HUDEP-2 (cell line): Measurements from ENCODE around the gene FRS3.
A peak's percentile ranks its signal among the peaks of the same experiment; 100 is the strongest.

Experiments used
- DNase-seq, 76 experiments: peaks; one replicate each; lab custom pipeline; 2025; ENCODE audit not compliant: unreplicated experiment in 76 of 76; lab: John Stamatoyannopoulos, UW

The FRS3 gene

DNA sequence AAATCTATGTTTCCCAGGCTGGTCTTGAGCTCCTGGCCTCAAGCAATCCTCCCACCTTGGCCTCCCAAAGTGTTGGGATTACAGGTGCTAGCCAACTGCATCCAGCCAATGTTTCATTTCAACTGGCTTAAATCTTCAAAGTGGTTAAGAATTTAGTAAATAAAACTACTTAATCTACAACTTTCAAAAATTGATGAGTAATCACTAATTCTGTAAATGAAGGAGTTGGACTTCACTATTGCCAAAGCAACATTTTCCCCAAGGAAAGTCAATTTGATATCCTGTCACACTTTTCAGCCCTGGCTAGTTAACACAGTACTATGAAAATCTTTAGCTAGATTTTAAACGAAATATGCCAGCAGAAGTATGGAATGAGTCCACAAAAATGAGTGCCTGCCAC, 11.6 kb upstream of the FRS3 start:
- no peak for DNase-seq

DNA sequence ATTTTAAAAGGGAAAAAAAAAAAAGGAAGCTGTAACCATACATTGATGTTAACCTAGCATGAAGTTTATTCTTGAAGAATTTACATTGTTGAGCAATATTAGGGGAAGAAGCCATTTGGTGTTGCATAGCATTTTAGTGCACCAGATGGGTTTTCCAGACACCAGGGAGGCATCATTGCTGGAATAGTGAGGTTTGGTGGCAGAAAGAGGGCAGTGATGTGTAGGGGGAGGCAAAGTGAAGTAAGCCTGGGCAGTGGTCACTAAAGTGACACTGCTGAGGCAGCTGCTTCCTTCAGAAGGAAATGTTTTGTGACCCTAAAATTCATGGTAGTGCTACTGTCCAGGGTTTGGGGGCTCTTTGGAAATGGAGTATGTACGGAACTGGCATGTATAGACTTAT, 10.3 kb upstream of the FRS3 start:
- DNase-seq: no peak

DNA sequence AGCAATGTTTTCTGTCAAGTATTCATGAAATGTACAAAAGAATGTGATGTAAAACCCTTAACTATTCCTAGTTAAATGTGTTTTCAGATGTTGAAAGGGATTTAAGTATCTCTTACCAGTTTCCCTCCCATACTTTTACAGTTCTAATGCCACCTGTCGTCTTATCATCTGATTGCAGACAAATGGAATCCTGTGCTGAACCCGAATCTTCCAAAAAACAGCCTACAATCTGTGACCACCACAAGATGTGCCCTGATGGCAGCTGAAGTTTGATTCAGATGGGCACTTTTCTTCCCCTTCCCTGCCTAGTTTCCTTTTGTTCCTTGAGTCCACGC, 9.7 kb upstream of the FRS3 start:
- DNase-seq: peak in 12 of 76 experiments; percentile 13 to 56 (median 36)

DNA sequence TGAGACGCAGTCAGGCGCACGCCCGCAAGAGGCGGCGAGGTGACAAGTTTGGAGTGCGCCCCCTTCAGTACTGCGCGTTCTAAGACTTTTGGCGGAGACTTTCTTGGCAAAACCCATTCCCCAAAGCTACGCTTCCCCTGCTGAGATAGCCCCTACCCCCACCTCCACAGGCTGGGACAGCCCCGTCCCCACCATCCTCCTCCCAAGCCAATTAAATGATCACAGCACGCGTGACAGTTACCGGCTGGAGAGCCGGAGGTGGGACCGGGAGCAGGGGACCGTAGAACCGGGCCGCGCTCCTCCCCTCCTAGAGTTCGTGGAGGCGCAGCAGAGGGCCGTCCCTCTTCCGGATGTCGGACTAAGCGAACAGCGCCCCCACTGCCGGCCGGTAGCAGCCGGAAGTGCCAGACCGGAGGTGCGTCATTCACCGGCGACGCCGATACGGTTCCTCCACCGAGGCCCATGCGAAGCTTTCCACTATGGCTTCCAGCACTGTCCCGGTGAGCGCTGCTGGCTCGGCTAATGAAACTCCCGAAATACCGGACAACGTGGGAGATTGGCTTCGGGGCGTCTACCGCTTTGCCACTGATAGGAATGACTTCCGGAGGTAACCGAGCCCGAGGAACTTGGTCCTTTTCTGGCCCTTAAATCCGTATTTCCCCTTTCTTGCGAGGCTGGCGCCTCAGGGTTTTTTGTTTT, 7.7 kb upstream of the FRS3 start, which contains the start of gene TOMM6:
TOMM6 (plus strand) TSS at position 476 of the 699 bp plus-strand sequence; CDS start at position 480, 4 bp downstream.
- DNase-seq: peak in 75 of 76 experiments; percentile 56 to 99 (median 97)

DNA sequence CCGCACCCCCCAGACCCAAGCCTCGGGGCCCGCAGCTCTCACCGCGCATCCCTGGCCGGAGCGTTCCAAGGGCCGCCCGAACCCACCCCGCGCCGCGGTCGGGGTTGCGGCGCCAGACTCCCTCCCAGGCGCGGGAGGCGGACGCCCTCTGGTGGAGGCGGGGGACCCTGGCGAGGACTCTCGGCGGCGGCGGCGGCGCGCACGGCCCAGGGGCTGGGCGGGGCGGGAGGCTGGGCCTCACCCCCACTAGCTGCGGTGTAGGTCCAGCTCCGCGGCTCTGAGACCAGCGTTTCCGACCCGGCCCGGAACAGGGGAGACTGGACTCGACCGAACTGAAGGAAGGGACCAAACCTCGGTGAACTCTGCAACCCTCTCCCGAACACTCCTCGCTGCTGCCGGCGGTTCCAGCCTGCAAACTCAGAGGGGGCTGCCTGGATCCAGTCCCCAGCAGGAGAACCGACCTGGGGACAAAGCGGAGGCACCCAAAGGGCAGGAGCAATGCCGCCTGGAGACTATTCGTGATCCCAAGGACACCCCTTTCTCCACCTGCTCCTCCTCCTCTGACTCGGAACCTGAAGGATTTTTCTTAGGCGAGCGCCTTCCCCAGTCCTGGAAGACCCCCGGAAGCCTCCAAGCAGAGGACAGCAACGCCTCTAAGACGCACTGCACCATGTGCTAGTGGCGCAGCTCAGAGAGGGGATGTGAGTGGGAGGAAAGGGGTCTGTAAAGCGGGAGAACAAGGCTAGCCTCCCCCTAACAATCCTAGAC, 6.9 kb upstream of the FRS3 start:
- peak in 72 of 76 experiments; percentile 38 to 94 (median 82) for DNase-seq

DNA sequence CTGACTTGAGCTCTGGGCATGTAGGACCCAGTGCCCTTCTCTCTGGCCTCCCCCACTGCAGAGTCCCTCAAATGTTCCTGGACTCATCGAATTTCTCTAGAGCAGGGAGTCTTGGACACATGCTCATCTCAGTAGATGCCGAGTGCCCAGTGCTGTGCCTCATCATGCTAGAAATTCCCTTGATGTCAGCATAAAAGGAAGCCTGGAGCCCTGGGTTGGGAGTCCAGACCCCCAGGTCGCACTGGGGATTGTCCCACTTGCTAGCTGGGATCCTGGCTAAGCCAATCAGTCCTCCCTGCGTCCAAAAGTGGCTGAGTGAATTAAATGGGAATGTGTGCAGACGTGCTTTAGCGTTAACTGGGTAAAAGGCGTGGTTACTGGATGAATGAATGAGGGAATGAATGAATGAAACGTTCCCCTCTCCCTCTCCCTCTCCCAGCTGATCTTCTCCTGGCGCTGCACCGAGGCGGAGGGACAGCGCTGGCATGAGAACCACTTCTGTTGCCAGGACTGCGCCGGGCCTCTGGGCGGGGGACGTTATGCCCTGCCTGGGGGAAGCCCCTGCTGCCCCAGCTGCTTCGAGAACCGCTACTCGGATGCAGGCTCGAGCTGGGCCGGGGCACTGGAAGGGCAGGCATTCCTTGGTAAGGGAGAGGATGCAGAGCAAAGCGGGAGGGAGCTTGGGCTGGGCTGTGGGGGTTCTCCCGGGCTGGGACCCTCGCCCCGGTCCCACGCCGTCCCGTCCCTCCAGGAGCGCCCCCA, 6.2 kb upstream of the FRS3 start:
- DNase-seq: no peak

DNA sequence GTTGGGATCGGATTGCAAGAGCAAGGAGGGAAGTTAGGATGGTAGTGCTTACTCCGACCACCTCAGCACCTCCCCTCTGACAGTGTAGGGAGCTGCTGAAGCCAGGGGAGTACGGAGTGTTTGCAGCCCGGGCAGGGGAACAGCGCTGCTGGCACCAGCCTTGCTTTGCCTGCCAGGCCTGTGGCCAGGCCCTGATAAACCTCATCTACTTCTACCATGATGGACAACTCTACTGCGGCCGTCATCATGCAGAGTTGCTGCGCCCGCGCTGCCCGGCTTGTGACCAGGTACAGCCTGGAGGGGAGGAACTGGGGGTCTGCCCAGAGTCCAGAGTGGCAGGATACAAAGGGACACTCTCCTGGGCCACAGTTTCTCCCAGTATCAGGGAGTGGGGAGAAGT, 5.6 kb upstream of the FRS3 start:
- DNase-seq: no peak

DNA sequence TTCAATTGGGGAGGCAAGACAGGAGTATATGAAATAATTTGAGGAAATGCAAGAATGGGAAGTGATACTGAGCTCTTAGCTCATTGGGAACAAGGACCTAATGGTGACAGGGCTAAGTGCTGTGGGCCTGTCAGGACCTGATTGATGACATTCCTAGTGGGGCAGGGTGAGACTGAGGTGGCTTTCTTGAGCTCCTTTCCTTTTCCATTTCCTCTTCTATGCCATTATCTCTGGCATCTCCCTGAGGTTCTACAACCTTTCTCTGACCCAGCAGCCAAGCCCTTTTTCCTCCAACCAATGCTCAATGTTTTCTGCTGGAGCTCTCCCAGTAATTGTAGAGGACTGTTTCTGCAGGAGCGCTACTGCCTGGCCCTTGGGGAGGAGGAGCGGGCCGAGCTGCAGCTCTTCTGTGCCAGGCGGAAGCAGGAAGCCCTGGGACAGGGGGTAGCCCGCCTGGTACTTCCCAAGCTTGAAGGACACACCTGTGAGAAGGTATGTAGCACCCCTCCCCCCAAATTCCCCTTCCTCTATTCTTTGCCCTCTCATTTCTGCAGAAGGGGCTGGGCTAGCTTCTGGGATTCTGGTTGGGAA, 5.0 kb upstream of the FRS3 start:
- no peak for DNase-seq

DNA sequence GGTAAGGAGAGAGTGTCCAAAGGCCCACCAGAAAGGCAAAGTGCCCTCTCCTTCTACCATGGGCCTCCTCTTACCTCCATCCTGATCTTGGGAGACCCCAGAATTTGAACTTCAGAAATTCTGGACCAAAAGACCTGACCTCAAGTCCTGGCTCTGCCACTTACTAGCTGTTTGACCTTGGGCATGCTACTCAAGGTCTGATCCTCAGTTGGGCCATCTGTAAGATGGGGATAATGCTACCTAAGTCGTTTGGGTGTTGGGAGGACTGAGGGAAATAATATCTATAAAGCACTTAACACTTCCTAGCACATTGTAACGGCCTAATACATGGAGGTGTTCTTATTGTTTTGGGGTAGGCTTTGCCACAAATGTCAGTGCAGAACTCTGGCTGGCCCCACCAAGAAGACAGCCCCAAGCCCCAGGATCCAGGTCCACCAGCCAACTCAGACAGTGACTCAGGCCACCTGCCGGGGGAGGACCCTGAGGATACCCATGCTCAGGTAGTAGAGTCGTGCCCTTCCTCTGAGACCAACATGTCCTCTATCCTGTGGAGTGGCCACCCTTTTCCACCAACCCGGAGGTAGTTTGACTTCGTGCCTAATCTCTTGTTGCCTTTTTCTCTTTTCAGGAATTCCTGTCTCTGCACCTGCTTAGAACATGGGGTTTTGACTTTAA, 3.5 kb upstream of the FRS3 start:
- DNase-seq: no peak

DNA sequence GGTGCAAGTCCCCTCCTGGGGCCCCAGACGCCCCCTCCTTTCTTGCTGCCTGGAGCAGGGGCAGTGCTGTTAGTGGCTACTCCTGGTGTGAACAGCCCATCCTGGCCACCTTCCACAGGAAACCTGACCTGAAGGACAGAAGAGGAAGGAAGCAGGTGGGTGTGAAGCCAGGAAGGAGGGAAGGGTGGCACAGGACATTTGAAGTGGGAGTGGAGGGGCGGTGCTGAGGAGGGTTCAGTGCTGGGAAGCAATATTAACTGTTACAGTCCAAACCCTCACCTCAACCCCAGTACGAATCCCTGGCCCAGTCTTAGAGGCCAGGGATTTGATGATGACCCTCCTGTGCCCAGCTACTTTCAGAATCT, 1.6 kb upstream of the FRS3 start:
- peak in 1 of 76 experiments; percentile 58 for DNase-seq

DNA sequence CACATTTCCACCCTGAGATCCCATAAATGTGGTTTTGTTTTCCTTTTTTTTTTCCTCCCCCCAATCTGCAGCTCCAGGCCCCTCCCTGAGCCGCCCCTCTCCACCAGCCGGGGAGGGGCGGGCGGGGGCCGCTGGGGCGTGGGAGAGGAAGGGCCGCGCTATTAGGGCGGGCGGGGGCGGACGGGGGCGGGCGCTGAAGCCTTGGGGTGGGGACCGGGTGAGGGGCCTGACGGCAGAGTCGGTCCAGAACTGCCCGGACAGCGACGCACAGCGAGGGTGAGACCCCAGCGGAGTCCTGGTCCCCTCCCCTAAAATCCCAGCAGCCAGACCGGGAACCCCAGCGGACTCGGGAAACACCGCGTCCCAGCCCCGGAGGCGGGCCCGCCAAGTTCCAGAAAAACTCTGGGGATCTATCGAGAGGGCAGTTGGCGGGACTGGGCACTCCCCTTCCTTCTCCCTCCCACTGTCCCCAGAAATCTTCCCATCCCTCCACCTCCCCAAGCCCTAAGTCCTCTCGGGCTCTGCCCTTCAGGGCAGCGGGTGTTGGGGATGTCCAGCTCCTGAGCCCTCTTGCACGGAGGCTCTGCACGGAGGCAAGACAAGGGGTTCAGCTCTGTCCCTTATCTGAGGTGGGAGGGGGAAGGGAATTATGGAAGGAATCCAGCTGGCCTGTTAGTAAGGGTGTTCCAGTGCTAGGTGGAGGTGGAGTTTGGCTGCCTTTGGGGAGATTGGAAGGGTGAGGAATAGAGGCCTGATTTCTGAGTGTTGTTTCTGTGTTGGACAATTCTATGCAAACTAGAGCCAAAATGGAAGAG, 1.1 kb upstream of the FRS3 start, which contains the start of gene PRICKLE4:
PRICKLE4 (plus strand) TSS at position 232 of the 815 bp plus-strand sequence. CDS start 2,692 bp downstream, outside the sequence.
- peak in 55 of 76 experiments; percentile 13 to 78 (median 50) for DNase-seq

DNA sequence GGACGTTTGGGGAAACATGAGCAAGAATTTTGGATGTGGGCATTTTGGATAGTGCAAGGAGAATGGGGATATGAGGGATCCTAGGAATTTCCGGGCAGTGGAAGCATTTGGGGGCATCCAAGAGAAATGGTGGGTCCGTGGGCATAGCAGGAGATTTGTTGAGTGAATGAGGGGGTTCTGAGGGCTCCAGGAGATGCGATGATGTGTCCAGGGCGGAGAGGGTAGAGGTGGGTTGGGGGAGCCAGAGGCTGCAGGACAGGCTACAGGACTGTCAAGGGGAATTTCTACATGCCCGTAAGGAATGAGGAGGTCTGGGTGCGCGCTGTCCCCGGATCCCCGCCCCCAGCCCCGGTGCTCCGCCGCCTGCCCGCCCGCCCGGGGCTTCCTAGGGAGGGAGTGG, 364 bp downstream of the FRS3 start:
- DNase-seq: no peak

DNA sequence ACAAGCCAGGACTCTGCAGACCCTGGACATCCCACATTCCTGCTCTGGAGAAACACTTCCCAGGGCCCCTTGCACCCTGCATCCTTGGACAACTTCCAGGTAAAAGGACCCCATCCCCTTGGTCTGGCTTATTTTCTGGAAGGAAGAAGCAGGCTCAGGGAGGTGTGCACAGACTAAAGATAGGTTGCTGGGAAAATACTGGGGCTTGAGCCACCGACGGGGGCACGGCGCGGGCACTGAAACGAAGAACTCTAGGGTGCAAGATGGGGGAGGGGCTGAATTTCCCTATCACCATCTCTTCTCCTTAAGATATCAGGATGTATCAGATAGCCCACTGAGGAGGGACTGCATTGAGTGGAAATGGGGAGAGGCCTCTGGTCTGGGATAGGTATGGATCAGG, 805 bp downstream of the FRS3 start:
- no peak for DNase-seq

DNA sequence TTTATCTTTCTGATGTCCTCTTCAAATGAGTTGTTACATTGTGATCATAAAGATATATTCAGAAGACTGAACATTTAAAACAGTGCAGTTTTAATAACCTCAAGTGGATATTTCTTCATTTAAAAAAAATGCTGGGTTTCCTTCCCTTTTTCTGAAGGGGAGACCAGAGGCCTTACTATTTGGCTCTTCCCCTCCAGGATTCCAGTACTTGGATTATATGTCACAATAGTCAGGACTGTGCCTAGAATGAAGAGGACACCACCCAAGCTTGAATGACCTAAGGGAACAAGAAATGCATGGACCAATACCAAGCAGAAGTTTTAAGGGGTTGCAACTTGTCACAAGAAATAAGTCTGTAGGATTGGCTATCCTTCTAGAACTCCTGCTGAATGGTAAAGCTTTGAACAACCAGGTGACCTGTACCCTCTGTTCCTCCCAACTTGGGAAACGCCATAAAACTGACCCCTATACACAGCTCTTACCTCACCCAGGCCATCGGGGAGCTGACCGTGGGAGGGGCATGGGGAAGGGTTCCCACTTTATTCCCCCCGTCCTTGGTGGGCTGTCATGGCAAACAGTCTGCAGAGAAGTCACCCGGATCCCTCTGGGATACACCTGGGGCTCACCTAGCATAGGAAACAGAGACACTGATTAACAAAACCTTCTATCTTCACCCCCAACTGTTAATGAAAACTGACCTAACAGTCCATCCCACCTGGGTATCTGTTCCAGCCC, 2.0 kb downstream of the FRS3 start:
- DNase-seq: no peak

DNA sequence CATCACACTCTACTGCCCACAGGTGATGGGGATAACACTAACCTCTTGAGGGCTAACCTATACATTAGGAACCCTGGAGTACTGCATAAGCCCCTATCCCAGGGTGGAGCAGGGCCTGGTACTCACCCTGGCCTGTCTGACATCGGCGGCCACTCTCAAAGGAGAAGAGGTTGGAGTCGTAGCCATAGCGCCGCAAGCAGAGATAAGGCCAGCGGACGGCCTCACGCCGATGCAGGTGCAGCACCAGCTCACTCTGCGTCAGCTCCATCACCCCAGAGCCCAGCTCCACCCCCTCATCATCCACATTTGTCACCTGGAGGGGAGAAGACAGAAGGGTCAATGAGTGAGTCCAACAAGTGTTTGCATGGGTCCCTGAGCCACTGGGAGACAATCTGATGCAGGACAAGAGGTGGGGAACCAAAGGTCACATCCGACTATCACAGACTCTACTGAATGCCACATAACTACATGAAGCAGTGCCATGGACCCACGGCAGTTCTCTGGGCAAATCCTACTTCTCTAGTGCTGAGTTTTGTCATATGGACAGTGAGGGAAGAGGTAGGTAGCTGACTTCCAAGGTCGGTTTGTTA, 4.3 kb downstream of the FRS3 start:
- no peak for DNase-seq

DNA sequence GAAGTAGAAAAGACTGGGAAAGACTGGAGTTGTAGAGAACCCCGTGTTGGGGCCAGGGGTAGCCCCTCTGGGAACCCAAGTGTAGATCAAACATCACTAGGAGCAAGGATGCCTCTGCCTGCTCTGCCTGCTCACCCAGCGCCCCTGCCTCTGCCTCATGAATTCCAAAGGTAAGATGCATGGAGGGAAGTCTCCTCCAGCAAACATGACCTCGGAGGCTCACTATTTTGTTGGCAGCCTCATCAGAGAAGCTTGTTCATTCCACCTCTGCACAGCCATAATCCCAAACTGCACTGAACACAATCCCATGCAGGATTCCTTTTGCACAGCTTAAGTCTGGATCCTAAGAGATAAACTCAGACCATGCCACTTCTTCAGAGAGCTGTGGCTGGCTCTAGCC, 4.9 kb downstream of the FRS3 start:
- DNase-seq: no peak

DNA sequence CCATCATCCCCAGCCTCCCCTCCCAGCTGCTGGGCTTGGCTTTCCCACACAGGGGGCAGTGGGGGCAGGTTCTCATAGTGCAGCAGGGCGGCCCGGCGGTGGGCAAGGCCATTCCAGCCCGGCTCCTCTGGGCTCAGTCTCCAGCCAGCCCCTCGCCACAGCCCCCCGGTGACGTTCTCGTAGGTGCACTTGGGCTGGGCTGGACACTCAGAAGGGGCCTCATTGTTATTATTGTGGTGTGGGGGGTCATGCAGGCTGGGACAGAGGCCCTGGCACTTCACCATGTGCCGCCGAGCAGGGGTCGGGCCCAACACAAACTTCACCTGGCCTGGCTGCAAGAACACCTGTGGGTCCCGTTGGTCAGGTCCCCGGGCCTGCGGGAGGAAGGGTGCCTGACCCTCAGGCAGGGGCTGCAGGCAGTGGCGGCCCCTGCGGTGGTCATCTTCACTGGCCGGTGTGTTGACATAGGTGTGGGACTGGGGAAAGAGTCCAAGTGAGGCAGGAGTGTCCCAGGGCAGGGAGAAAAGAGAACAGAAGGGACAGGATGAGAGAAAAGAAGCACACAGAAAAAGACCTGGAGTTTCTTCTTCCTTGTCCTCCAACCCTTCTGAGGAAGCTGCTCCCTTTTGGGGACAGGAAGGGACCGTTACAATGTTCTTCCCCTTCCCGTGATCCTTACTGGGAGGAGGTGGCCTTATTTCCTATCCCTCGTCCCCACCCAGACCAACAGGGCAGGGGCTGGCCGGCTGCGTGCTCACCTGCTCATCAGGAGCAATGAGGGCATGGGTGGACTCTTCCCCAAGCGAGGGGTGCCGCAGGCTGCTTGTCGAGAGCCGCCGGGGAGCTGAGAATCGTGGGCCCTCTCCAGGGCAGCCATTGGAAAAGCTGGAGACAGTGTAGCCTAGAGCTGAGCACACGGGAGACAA, 8.4 kb downstream of the FRS3 start:
- DNase-seq: no peak
